CD14-positive monocyte (primary cell): ENCODE data around the gene SOST. TPM values are rescaled to one million over a fixed set of nuclear protein-coding genes. Genes with fewer than 3 reads are reported as not detected.
A peak's percentile ranks its signal among the peaks of the same experiment; 100 is the strongest.

ENCODE experiments used
- DNase-seq, 3 donors: peaks; one replicate each; pipeline ENCODE4 v3.0.0-alpha.2; 2011 to 2022
- H2AFZ ChIP-seq: 2 replicates; pipeline ENCODE4 v1.6.0; 2012; ENCODE audit warnings: mild to moderate bottlenecking, low read depth, low read length, inconsistent platforms; ENCODE audit not compliant: insufficient read depth, poor library complexity, severe bottlenecking
- H3K27ac ChIP-seq, 2 donors: 1 replicate in 1 of 2; 2 replicates in 1 of 2; pipeline ENCODE4 v1.5.1; 2012 to 2013; ENCODE audit warnings: low read length in 2 of 2, control low read depth in 1 of 2, inconsistent platforms in 1 of 2, low read depth in 1 of 2, mild to moderate bottlenecking in 1 of 2
- H3K27me3 ChIP-seq, 2 donors: one replicate each; pipeline versions ENCODE4 v1.6.0 to v1.6.1; 2011 to 2013; ENCODE audit warnings: low read length in 2 of 2; ENCODE audit not compliant: control insufficient read depth in 2 of 2, insufficient read depth in 2 of 2
- H3K36me3 ChIP-seq, 2 donors: replicated peaks in 1 of 2; 1 replicate in 1 of 2; 2 replicates in 1 of 2; pipeline versions ENCODE4 v1.5.1 to v1.6.1; 2012 to 2013; ENCODE audit warnings: low read length in 2 of 2, control low read depth in 1 of 2, inconsistent platforms in 1 of 2, mild to moderate bottlenecking in 1 of 2; ENCODE audit not compliant: insufficient read depth in 2 of 2, control insufficient read depth in 1 of 2
- H3K4me1 ChIP-seq, 2 donors: 1 replicate in 1 of 2; 2 replicates in 1 of 2; pipeline versions ENCODE4 v1.5.1 to v1.6.1; 2012 to 2013; ENCODE audit warnings: low read length in 2 of 2, control low read depth in 1 of 2, inconsistent platforms in 1 of 2, mild to moderate bottlenecking in 1 of 2, moderate library complexity in 1 of 2; ENCODE audit not compliant: insufficient read depth in 2 of 2, control insufficient read depth in 1 of 2
- H3K4me2 ChIP-seq: replicated peaks from 2 replicates; pipeline ENCODE3; 2012; ENCODE audit warnings: low read length, moderate library complexity, mild to moderate bottlenecking; ENCODE audit not compliant: poor library complexity, severe bottlenecking; ENCODE audit errors: extremely low read depth
- H3K4me3 ChIP-seq, 3 experiments: fragments of 200-600 bp in 1 of 3; sonication (generic) in 1 of 3; replicated peaks in 1 of 3; 1 replicate in 2 of 3; 2 replicates in 1 of 3; pipeline ENCODE4 v1.5.1; 2011 to 2013; ENCODE audit warnings: low read length in 3 of 3, mild to moderate bottlenecking in 3 of 3, control low read depth in 2 of 3, low read depth in 2 of 3, inconsistent platforms in 1 of 3, moderate library complexity in 1 of 3
- H3K79me2 ChIP-seq: 2 replicates; pipeline ENCODE4 v1.6.0; 2012; ENCODE audit warnings: mild to moderate bottlenecking, control low read depth, inconsistent platforms, low read length, moderate library complexity; ENCODE audit not compliant: insufficient read depth
- H3K9ac ChIP-seq: 2 replicates; pipeline ENCODE4 v1.6.0; 2017; ENCODE audit warnings: low read length, mild to moderate bottlenecking; ENCODE audit not compliant: insufficient read depth, poor library complexity, severe bottlenecking
- H3K9me3 ChIP-seq, 2 donors: replicated peaks in 1 of 2; 1 replicate in 1 of 2; 2 replicates in 1 of 2; pipeline versions ENCODE4 v1.5.1 to v1.6.1; 2012 to 2013; ENCODE audit warnings: low read length in 2 of 2, control low read depth in 1 of 2; ENCODE audit not compliant: control insufficient read depth in 1 of 2, insufficient read depth in 1 of 2
- H4K20me1 ChIP-seq: 2 replicates; pipeline ENCODE4 v1.6.0; 2012; ENCODE audit warnings: mild to moderate bottlenecking, low read length, control low read depth, moderate library complexity; ENCODE audit not compliant: insufficient read depth
- H3K27ac Mint-ChIP-seq, 7 donors: one replicate each; pipeline ENCODE4 v1.8.0; 2020; ENCODE audit warnings: mild to moderate bottlenecking in 7 of 7, mixed read lengths in 7 of 7, moderate library complexity in 6 of 7, inconsistent platforms in 2 of 7
- H3K27me3 Mint-ChIP-seq, 3 donors: one replicate each; pipeline ENCODE4 v1.8.0; 2021 to 2022; ENCODE audit warnings: low read depth in 3 of 3, mild to moderate bottlenecking in 3 of 3, mixed read lengths in 3 of 3, moderate library complexity in 3 of 3, inconsistent platforms in 1 of 3
- H3K36me3 Mint-ChIP-seq, 2 donors: one replicate each; pipeline ENCODE4 v1.8.0; 2020; ENCODE audit warnings: mixed read lengths in 2 of 2, inconsistent platforms in 1 of 2, mild to moderate bottlenecking in 1 of 2
- H3K4me1 Mint-ChIP-seq: one replicate; pipeline ENCODE4 v1.8.0; 2020; ENCODE audit warnings: mild to moderate bottlenecking, mixed read lengths
- H3K4me3 Mint-ChIP-seq, 2 donors: one replicate each; pipeline ENCODE4 v1.8.0; 2020; ENCODE audit warnings: mild to moderate bottlenecking in 2 of 2, mixed read lengths in 2 of 2, moderate library complexity in 1 of 2
- H3K9me3 Mint-ChIP-seq, 7 donors: one replicate each; pipeline ENCODE4 v1.8.0; 2020 to 2022; ENCODE audit warnings: mixed read lengths in 7 of 7, mild to moderate bottlenecking in 6 of 7, moderate library complexity in 6 of 7, inconsistent platforms in 2 of 7
- CTCF ChIP-seq: fragments of 200-600 bp; IDR thresholded peaks from one replicate; pipeline ENCODE4 v1.8.0; 2022; ENCODE audit warnings: antibody characterized with exemption, mild to moderate bottlenecking
- WGBS: methylation state at CpG from one replicate; pipeline ENCODE4 v1.1.5; 2013; ENCODE audit warnings: missing lambda C conversion rate; ENCODE audit not compliant: insufficient coverage; 5-methylcytosine and 5-hydroxymethylcytosine counted together
- intact Hi-C, 2 donors: fragments of 100-400 bp; cut with micrococcal nuclease; formaldehyde crosslinking; loops; one replicate each; pipeline versions ENCODE4 v1.15.0 to v1.15.1; 2023
- polyA plus RNA-seq, 3 donors: library from polyadenylated mRNA; depleted of rRNA in 1 of 3; unstranded in 2 of 3; stranded (reverse) in 1 of 3; fragments of 300-500 nt in 2 of 3; fragments of >200 nt in 1 of 3; fragmentation: Illumina TruSeq in 2 of 3; gene quantifications; 1 replicate in 2 of 3; 2 replicates in 1 of 3; pipeline ENCODE4 v1.2.3, GENCODE V29; 2012 to 2021

Gene SOST
- polyA plus RNA-seq, 3 donors, result not detected

- Histone ChIP-seq H4K20me1 (no peaks in the 10 kb centered on the region), H3K4me3 (peak overlapping the region in 1 of 3 experiments; percentile 73), H3K4me2 (peak overlapping the region; percentile 80), H3K79me2 (no peaks in the 10 kb centered on the region), H3K9me3 (no peaks in the 10 kb centered on the region), H3K36me3 (no peaks in the 10 kb centered on the region), H3K9ac (no peak overlapping the region), H3K27ac (no peak overlapping the region), H2AFZ (peak overlapping the region; percentile 78), H3K27me3 (peaks cover 15 to 20% of the 10 kb centered on the region in 2 donors), H3K4me1 (peaks cover 18 to 24% of the 10 kb centered on the region in 2 donors)
- peak overlapping the region; percentile 73 to 80 for H3K4me3 Mint-ChIP-seq
- intact Hi-C loops, result no loop called here
- no peak for TF ChIP-seq CTCF
- peaks cover 0 to 5% (median 0%) of the 10 kb centered on the region in 7 donors for H3K9me3 Mint-ChIP-seq
- H3K27ac Mint-ChIP-seq, result no peak overlapping the region
- peaks cover 22% of the 10 kb centered on the region for H3K4me1 Mint-ChIP-seq
- 90% methylated on average over 1 of the region's 4 CpGs for WGBS
- H3K27me3 Mint-ChIP-seq, result peaks cover 29 to 43% (median 32%) of the 10 kb centered on the region in 3 donors
- H3K36me3 Mint-ChIP-seq, result no peaks in the 10 kb centered on the region
- DNase-seq, result peak in 1 of 3 donors; percentile 24
Measured at GRCh38 chr17:43714465-43715149, 44.0 kb downstream of the SOST start.

DNA sequence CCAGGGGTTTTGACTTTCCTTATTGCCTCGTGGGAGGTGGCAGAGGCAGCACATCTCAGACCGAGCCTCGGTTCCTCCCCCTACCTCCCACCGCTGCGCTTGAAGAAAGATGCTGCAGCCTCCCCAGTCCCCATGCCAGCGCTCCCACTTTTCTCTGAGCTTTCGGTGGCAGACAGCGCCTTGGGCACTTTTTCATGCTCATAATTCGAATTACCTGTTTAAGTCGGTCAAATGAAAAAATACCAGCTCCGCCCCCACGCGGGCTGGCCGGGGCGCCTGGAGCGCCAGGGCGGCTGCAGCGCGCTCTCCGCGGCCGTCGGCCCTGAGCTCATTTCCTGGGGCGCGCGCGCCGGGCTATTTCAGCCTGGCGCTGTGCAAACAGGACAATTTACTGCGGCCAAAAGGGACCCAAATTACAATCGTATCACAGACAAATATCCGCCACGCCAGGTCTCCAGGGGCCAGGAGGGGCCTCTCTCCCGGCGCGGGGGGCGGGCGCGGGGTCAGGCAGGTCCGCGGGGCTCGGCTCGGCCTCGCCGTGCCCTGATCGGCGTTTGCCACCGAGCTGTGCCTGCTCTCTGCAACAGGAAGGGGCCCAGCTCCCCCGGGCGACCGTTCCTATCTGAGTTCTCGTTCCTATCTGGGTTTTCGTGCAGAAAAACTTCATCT is 45.0 kb downstream of the SOST start:
- peak overlapping the region; percentile 78 for H2AFZ ChIP-seq
- H3K4me1 Mint-ChIP-seq, result peaks cover 17% of the 10 kb centered on the region
- peak overlapping the region; percentile 80 for H3K4me2 ChIP-seq
- no peak for TF ChIP-seq CTCF
- H3K9me3 ChIP-seq, result no peaks in the 10 kb centered on the region
- H3K27ac Mint-ChIP-seq, result no peak overlapping the region
- H3K36me3 ChIP-seq, result no peaks in the 10 kb centered on the region
- DNase-seq, result peak in 1 of 3 donors; percentile 7
- peak overlapping the region; percentile 73 to 80 for H3K4me3 Mint-ChIP-seq
- intact Hi-C loops, result no loop called here
- H3K27me3 Mint-ChIP-seq, result peaks cover 29 to 43% (median 32%) of the 10 kb centered on the region in 3 donors
- no peak overlapping the region for H3K27ac ChIP-seq
- H3K9ac ChIP-seq, result peak overlapping the region; percentile 51
- H3K4me3 ChIP-seq, result peak overlapping the region; percentile 4 to 73 (median 11)
- no peaks in the 10 kb centered on the region for H3K36me3 Mint-ChIP-seq
- H3K4me1 ChIP-seq, result peaks cover 13 to 19% of the 10 kb centered on the region in 2 donors
- no peaks in the 10 kb centered on the region for H3K79me2 ChIP-seq
- no peaks in the 10 kb centered on the region for H4K20me1 ChIP-seq
- H3K27me3 ChIP-seq, result peaks cover 15 to 20% of the 10 kb centered on the region in 2 donors
- WGBS, result under 1% methylated on average over 51 of the region's 53 CpGs
- H3K9me3 Mint-ChIP-seq, result peaks cover 0 to 3% (median 0%) of the 10 kb centered on the region in 7 donors
